ENCODE measurements around the gene PRKG2. TPM values are rescaled to one million over a fixed set of nuclear protein-coding genes. Genes with fewer than 3 reads are reported as not detected.

Gene PRKG2
- total and polyA plus RNA-seq, 7 experiments from 2014 or later = 0.19 to 3.4 (median 1.5) TPM

GRCh38 chr4:81143183-81143582 lies 71.8 kb downstream of the PRKG2 start:
- Mint-ChIP-seq H3K4me3 (no peak overlapping the region), H3K9me3 (no peaks in the 10 kb centered on the region), H3K27ac (no peak overlapping the region), H3K36me3 (peaks cover 0 to 4% (median 0%) of the 10 kb centered on the region in 5 donors), H3K27me3 (peaks cover 0 to 4% (median 0%) of the 10 kb centered on the region in 5 donors), H3K4me1 (no peaks in the 10 kb centered on the region)
- H3K4me3 ChIP-seq (ENCODE audit: low read length) = no peak overlapping the region
- ATAC-seq = no peak
- no peaks in the 10 kb centered on the region for H3K9me3 ChIP-seq (ENCODE audit: control insufficient read depth in 2 of 3, low read length in 3 of 3)
- ChIA-PET CTCF (no interaction called here), POLR2A (no interaction called here)
- no peak for DNase-seq
- no peaks in the 10 kb centered on the region for H3K36me3 ChIP-seq (ENCODE audit: control insufficient read depth in 2 of 3, insufficient read depth in 3 of 3, low read length in 3 of 3)
- H3K27me3 ChIP-seq (ENCODE audit: control insufficient read depth in 2 of 2, insufficient read depth in 2 of 2, low read length in 2 of 2) = no peaks in the 10 kb centered on the region
- intact Hi-C loops (cut with micrococcal nuclease) = no loop called here
- no peaks in the 10 kb centered on the region for H3K4me1 ChIP-seq (ENCODE audit: control insufficient read depth in 2 of 2, insufficient read depth in 2 of 2, low read length in 2 of 2)
- H3K27ac ChIP-seq (ENCODE audit: low read depth, low read length) = no peak overlapping the region

- intact Hi-C loops (cut with micrococcal nuclease) = no loop called here
- POLR2A ChIA-PET = no interaction called here
- H3K36me3 Mint-ChIP-seq = peaks cover 0 to 8% (median 0%) of the 10 kb centered on the region in 5 donors
- no peak overlapping the region for H3K27ac ChIP-seq (ENCODE audit: low read depth, low read length)
- no peaks in the 10 kb centered on the region for H3K4me1 Mint-ChIP-seq
- peaks cover 0 to 4% (median 0%) of the 10 kb centered on the region in 5 donors for H3K27me3 Mint-ChIP-seq
- H3K4me3 Mint-ChIP-seq = no peak overlapping the region
- no peaks in the 10 kb centered on the region for H3K27me3 ChIP-seq (ENCODE audit: control insufficient read depth in 2 of 2, insufficient read depth in 2 of 2, low read length in 2 of 2)
- CTCF ChIA-PET = no interaction called here
- H3K36me3 ChIP-seq (ENCODE audit: control insufficient read depth in 2 of 3, insufficient read depth in 3 of 3, low read length in 3 of 3) = no peaks in the 10 kb centered on the region
- no peaks in the 10 kb centered on the region for H3K9me3 ChIP-seq (ENCODE audit: control insufficient read depth in 2 of 3, low read length in 3 of 3)
- H3K4me3 ChIP-seq (ENCODE audit: low read length) = no peak overlapping the region
- H3K4me1 ChIP-seq (ENCODE audit: control insufficient read depth in 2 of 2, insufficient read depth in 2 of 2, low read length in 2 of 2) = no peaks in the 10 kb centered on the region
- no peak for ATAC-seq
- no peak overlapping the region for H3K27ac Mint-ChIP-seq
- no peaks in the 10 kb centered on the region for H3K9me3 Mint-ChIP-seq
- DNase-seq = no peak
Measured at GRCh38 chr4:81142744-81143143, 72.3 kb downstream of the PRKG2 start.

GRCh38 chr4:81137894-81138293 lies 77.1 kb downstream of the PRKG2 start:
- no peak for ATAC-seq
- H3K4me3 Mint-ChIP-seq = no peak overlapping the region

GRCh38 chr4:81137446-81137845 lies 77.6 kb downstream of the PRKG2 start:
- DNase-seq (no peak), ATAC-seq (no peak)
- Mint-ChIP-seq H3K4me1 (no peaks in the 10 kb centered on the region), H3K4me3 (no peak overlapping the region), H3K36me3 (peaks cover 0 to 14% (median 0%) of the 10 kb centered on the region in 5 donors), H3K9me3 (no peaks in the 10 kb centered on the region), H3K27me3 (peaks cover 0 to 27% (median 4%) of the 10 kb centered on the region in 5 donors), H3K27ac (no peak overlapping the region)
- no peaks in the 10 kb centered on the region for H3K9me3 ChIP-seq (ENCODE audit: control insufficient read depth in 2 of 3, low read length in 3 of 3)
- no peaks in the 10 kb centered on the region for H3K4me1 ChIP-seq (ENCODE audit: control insufficient read depth in 2 of 2, insufficient read depth in 2 of 2, low read length in 2 of 2)
- H3K27ac ChIP-seq (ENCODE audit: low read depth, low read length) = no peak overlapping the region
- H3K27me3 ChIP-seq (ENCODE audit: control insufficient read depth in 2 of 2, insufficient read depth in 2 of 2, low read length in 2 of 2) = no peaks in the 10 kb centered on the region
- CTCF ChIA-PET = no interaction called here
- no peak overlapping the region for H3K4me3 ChIP-seq (ENCODE audit: low read length)
- POLR2A ChIA-PET = no interaction called here
- intact Hi-C loops (cut with micrococcal nuclease) = no loop called here
- no peaks in the 10 kb centered on the region for H3K36me3 ChIP-seq (ENCODE audit: control insufficient read depth in 2 of 3, insufficient read depth in 3 of 3, low read length in 3 of 3)

More at GRCh38 chr4:81137894-81138293, 77.1 kb downstream of the PRKG2 start:
- CTCF ChIA-PET = no interaction called here
- H3K9me3 Mint-ChIP-seq = no peaks in the 10 kb centered on the region
- H3K9me3 ChIP-seq (ENCODE audit: control insufficient read depth in 2 of 3, low read length in 3 of 3) = no peaks in the 10 kb centered on the region
- no peak overlapping the region for H3K27ac ChIP-seq (ENCODE audit: low read depth, low read length)
- H3K27me3 Mint-ChIP-seq = peaks cover 0 to 23% (median 4%) of the 10 kb centered on the region in 5 donors
- no peaks in the 10 kb centered on the region for H3K4me1 ChIP-seq (ENCODE audit: control insufficient read depth in 2 of 2, insufficient read depth in 2 of 2, low read length in 2 of 2)
- no peaks in the 10 kb centered on the region for H3K36me3 ChIP-seq (ENCODE audit: control insufficient read depth in 2 of 3, insufficient read depth in 3 of 3, low read length in 3 of 3)
- no peak for DNase-seq
- H3K4me3 ChIP-seq (ENCODE audit: low read length) = no peak overlapping the region
- H3K4me1 Mint-ChIP-seq = no peaks in the 10 kb centered on the region
- no peak overlapping the region for H3K27ac Mint-ChIP-seq
- H3K36me3 Mint-ChIP-seq = peaks cover 0 to 14% (median 0%) of the 10 kb centered on the region in 5 donors
- no peaks in the 10 kb centered on the region for H3K27me3 ChIP-seq (ENCODE audit: control insufficient read depth in 2 of 2, insufficient read depth in 2 of 2, low read length in 2 of 2)
- intact Hi-C loops (cut with micrococcal nuclease) = no loop called here
- POLR2A ChIA-PET = no interaction called here

GRCh38 chr4:81136161-81136905 lies 78.7 kb downstream of the PRKG2 start:
- POLR2A ChIA-PET = interaction anchor here (0.6 kb wide), 1 partner anchor 783 kb away, joined by 3 read pairs; no protein-coding TSS in a partner anchor

GRCh38 chr4:81135501-81135900 lies 79.5 kb downstream of the PRKG2 start:
- no peaks in the 10 kb centered on the region for H3K36me3 ChIP-seq (ENCODE audit: control insufficient read depth in 2 of 3, insufficient read depth in 3 of 3, low read length in 3 of 3)
- Mint-ChIP-seq H3K27ac (no peak overlapping the region), H3K4me1 (no peaks in the 10 kb centered on the region), H3K4me3 (no peak overlapping the region), H3K27me3 (peaks cover 0 to 29% (median 4%) of the 10 kb centered on the region in 5 donors), H3K9me3 (no peaks in the 10 kb centered on the region), H3K36me3 (peaks cover 0 to 14% (median 0%) of the 10 kb centered on the region in 5 donors)
- no peak overlapping the region for H3K27ac ChIP-seq (ENCODE audit: low read depth, low read length)
- H3K27me3 ChIP-seq (ENCODE audit: control insufficient read depth in 2 of 2, insufficient read depth in 2 of 2, low read length in 2 of 2) = no peaks in the 10 kb centered on the region
- H3K9me3 ChIP-seq (ENCODE audit: control insufficient read depth in 2 of 3, low read length in 3 of 3) = no peaks in the 10 kb centered on the region
- no peak overlapping the region for H3K4me3 ChIP-seq (ENCODE audit: low read length)
- intact Hi-C loops (cut with micrococcal nuclease) = no loop called here
- CTCF ChIA-PET = no interaction called here
- no peak for DNase-seq
- H3K4me1 ChIP-seq (ENCODE audit: control insufficient read depth in 2 of 2, insufficient read depth in 2 of 2, low read length in 2 of 2) = no peaks in the 10 kb centered on the region
- no peak for ATAC-seq
- POLR2A ChIA-PET = no interaction called here

More at GRCh38 chr4:81136161-81136905, 78.7 kb downstream of the PRKG2 start:
- ATAC-seq (no peak), DNase-seq (no peak)
- intact Hi-C loops (cut with micrococcal nuclease) = no loop called here
- no peaks in the 10 kb centered on the region for H3K4me1 Mint-ChIP-seq
- no peaks in the 10 kb centered on the region for H3K27me3 ChIP-seq (ENCODE audit: control insufficient read depth in 2 of 2, insufficient read depth in 2 of 2, low read length in 2 of 2)
- H3K36me3 ChIP-seq (ENCODE audit: control insufficient read depth in 2 of 3, insufficient read depth in 3 of 3, low read length in 3 of 3) = no peaks in the 10 kb centered on the region
- H3K4me1 ChIP-seq (ENCODE audit: control insufficient read depth in 2 of 2, insufficient read depth in 2 of 2, low read length in 2 of 2) = no peaks in the 10 kb centered on the region
- H3K27ac ChIP-seq (ENCODE audit: low read depth, low read length) = no peak overlapping the region
- CTCF ChIA-PET = no interaction called here
- no peak overlapping the region for H3K4me3 ChIP-seq (ENCODE audit: low read length)
- no peak overlapping the region for H3K4me3 Mint-ChIP-seq
- peaks cover 0 to 29% (median 4%) of the 10 kb centered on the region in 5 donors for H3K27me3 Mint-ChIP-seq
- peaks cover 0 to 14% (median 0%) of the 10 kb centered on the region in 5 donors for H3K36me3 Mint-ChIP-seq
- H3K9me3 ChIP-seq (ENCODE audit: control insufficient read depth in 2 of 3, low read length in 3 of 3) = no peaks in the 10 kb centered on the region
- H3K27ac Mint-ChIP-seq = no peak overlapping the region
- H3K9me3 Mint-ChIP-seq = no peaks in the 10 kb centered on the region

- Mint-ChIP-seq H3K36me3 (peaks cover 0 to 6% (median 0%) of the 10 kb centered on the region in 5 donors), H3K27ac (no peak overlapping the region), H3K4me1 (no peaks in the 10 kb centered on the region), H3K27me3 (peaks cover 0 to 23% (median 0%) of the 10 kb centered on the region in 5 donors), H3K9me3 (peaks cover 0 to 10% (median 0%) of the 10 kb centered on the region in 11 donors), H3K4me3 (no peak overlapping the region)
- no peak overlapping the region for H3K27ac ChIP-seq (ENCODE audit: low read depth, low read length)
- CTCF ChIA-PET = no interaction called here
- DNase-seq (no peak), ATAC-seq (no peak)
- intact Hi-C loops (cut with micrococcal nuclease) = no loop called here
- no peaks in the 10 kb centered on the region for H3K27me3 ChIP-seq (ENCODE audit: control insufficient read depth in 2 of 2, insufficient read depth in 2 of 2, low read length in 2 of 2)
- H3K9me3 ChIP-seq (ENCODE audit: control insufficient read depth in 2 of 3, low read length in 3 of 3) = no peaks in the 10 kb centered on the region
- H3K4me3 ChIP-seq (ENCODE audit: low read length) = no peak overlapping the region
- H3K36me3 ChIP-seq (ENCODE audit: control insufficient read depth in 2 of 3, insufficient read depth in 3 of 3, low read length in 3 of 3) = no peaks in the 10 kb centered on the region
- no peaks in the 10 kb centered on the region for H3K4me1 ChIP-seq (ENCODE audit: control insufficient read depth in 2 of 2, insufficient read depth in 2 of 2, low read length in 2 of 2)
- POLR2A ChIA-PET = no interaction called here
Measured at GRCh38 chr4:81131563-81131962, 83.5 kb downstream of the PRKG2 start.
